ENCODE measurements around the gene CTTNBP2NL.
"Not testable (repeated sequence)": the region's sequence is repeated elsewhere in the genome, so short reads cannot be mapped to it uniquely, and the experiment has no call there.

Gene CTTNBP2NL

DNA sequence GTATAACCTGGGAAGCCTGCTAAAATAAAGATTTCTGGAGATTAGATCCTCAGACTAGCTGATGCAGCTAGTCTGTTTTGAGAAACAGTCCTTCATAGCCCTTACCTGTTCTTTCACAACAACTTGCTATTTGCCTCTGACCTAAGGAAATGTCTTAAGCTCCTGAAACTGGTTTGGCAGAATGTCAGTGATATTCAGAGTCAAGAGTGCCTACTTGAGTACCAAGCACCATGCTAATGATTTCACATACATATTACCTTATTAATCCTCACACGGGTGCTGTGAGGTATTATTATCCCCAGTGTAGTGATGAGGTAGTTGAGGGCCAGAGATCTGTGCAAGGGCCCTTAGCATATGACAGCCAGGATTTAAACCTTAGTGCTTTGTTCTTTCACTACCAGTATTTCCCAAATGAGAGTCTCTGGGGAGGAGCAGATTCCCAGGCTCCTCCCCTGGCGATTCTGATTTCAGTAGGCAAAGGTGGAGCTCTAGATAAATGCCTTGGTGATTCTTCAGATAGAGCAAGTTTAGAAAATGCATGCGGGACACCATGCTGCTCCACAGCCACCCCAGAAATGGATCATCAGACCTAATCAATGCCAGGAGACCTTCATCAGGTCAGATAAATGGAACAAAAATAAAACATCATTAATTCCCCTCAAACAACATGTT lies 65.3 kb downstream of the CTTNBP2NL start:
- DNase-seq (ENCODE audit: low spot score): no peak

DNA sequence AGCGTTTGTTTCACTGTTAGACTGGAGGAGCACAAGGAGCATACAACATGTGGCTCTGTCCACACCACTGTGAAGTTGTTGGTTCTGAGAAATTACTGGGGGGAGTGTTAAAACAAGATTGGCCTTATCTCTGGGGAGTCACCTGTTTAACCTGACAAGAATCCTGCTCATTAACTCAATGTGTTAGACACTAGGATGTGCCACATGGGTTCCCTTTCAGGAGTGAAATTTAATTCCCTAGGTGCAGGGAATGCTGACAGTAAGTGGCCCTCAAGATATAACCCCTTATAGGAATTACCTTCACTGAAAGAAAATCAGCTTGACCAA lies 66.9 kb downstream of the CTTNBP2NL start:
- DNase-seq (ENCODE audit: low spot score): no peak

DNA sequence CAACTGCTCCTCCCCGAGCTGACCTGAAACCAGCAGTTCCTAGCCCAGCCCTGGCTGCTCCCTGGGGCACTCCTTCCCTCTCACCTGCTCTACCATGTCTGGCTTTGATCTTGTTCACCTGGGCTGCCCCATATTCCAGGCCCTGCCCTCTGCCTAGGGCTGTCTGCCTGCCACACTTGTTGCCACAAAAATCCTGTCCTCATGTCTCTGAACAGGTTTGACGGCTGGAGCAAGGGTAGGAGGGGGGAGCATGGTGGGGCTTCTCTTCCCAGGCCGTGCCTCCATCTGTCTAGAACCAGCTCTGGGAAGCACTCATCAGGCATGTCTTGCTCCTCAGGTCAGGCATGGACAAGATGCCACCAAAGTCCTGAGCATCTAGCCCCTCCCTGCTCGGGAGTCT lies 68.5 kb downstream of the CTTNBP2NL start:
- DNase-seq (ENCODE audit: low spot score): no peak

DNA sequence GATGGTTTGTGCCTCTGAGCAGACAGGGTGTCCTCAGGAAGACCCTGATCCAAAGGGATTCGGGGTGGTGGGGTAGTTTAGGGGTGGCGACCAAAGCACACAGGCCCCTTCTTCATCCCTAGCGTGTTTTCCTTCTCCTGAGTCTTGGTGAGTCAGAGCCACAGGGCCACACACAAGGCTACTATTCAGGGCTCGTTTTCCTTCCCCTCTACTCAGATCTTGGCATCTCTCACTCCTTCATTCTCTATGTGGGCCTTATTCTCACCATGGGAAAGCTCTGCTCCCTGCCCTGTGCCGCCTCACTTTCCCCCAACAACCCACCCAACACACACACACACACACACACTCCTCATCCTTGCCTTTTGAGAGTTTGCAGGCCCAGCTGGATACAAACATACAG lies 69.1 kb downstream of the CTTNBP2NL start:
- DNase-seq (ENCODE audit: low spot score): peak; percentile 29

DNA sequence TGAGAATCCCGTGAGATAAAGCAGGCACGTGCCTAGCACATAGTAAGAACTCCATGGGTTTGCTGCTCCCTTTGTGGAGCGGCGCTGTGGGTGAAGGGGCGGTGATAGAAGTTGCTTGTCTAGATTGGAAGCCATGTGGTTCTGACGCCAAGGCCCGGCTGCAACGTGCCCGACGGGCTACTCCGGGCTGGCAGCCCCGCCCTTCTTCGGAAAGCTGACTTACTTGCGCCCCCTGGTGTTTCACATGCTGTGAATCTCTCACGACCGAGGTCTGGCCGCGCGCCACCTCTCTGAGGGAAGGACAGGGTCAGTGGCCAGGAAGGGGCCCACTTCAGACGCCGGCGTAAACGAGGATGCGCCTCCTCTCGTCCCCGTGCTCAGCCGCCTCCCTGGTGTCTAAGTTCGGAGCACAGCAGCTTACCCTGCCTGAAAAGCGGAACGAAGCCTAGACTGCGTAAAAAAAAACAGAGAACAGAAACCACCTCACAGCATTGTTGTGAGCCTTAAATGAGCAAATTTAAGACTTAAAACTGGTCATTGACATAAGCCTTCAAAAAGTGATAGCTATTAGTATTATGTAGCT lies 70.2 kb downstream of the CTTNBP2NL start:
- peak; percentile 89 for DNase-seq (ENCODE audit: low spot score)

DNA sequence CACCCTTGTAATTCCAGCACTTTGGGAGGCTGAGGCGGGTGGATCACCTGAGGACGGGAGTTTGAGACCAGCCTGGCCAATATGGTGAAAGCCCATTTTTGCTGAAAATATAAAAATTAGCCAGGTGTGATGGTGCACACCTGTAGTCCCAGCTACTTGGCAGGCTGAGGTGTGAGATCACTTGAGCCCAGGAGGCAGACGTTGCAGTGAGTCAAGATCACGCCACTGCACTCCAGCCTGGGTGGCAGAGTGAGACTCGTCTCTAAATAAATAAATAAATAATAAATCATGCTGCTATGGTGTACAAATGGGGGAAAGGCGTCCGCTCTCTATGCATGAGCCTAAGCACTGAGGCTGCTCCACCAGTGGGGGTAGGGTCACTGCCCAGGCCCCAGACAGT lies 74.3 kb downstream of the CTTNBP2NL start:
- not testable (repeated sequence) for DNase-seq (ENCODE audit: low spot score)

DNA sequence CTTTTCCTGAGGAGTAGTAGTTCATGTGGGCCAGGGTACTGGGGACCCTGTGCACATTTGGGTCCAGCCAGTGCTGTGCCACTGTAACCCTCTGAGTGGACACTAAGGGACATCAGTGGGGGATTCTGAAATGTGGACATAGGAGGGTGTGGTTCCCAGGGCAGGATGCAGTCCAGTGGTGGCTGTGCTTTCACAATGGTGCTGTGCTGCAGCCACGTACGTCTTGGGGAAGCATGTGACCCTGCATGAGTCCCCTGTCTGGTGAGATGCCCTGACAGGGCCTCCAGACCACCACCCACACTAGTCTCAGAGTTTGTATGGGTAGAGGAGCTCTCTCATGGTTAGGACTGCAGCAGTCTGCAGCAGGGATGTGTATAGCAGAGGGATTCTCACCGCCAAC lies 75.0 kb downstream of the CTTNBP2NL start:
- no peak for DNase-seq (ENCODE audit: low spot score)

DNA sequence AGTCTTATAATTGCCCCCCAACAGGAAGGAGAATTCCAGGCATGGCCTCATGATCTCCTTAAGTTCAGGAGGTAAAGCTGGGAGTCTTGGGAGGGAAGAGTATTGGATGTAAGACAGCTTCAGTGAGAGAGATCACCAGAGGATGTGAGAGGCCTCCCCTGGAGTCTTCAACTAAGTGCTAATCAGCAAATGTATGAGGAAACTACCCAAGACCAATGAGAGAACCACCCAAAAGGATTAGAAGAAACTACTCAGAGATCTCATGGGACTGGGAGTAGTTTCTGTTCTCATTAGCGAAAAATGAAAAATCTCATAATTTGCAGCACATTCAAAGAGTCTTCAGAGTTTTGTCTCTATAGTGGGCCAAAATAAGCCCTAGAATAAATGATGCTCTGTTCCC lies 76.1 kb downstream of the CTTNBP2NL start:
- no peak for DNase-seq (ENCODE audit: low spot score)

DNA sequence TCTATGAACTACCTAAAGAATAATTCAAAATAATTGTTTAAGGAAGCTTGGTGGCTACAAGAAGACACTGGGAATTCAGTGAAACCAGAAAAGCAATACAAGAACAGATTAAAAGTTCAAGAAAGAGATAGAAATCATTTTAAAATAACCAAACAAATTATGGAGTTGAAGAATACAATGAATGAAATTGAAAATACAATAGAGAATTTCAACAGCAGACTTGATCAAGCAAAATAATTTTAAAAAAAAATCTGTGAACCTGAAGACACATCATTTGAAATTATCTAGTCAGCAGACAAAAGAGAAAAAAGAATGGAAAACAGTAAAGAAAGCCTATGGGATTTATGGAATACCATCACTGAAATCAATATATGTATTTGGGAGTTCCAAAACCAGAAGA lies 81.5 kb downstream of the CTTNBP2NL start:
- DNase-seq (ENCODE audit: low spot score): no peak

DNA sequence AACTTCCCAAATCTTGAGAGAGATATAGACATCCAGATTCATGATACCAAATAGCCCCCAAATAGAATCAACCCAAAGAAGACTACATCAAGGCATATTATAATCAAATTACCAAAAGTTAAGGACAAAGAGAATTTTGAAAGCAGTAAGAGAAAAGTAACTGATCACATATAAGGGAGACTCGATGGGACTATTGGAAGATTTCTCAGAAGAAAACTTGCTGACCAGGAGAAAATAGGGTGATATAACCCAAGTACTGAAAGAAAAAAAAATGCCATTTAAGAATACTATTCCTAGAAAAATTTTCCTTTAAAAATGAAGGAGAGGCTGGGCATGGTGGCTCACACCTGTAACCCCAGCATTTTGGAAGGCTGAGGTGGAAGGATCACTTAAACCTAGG lies 82.3 kb downstream of the CTTNBP2NL start:
- no peak for DNase-seq (ENCODE audit: low spot score)

DNA sequence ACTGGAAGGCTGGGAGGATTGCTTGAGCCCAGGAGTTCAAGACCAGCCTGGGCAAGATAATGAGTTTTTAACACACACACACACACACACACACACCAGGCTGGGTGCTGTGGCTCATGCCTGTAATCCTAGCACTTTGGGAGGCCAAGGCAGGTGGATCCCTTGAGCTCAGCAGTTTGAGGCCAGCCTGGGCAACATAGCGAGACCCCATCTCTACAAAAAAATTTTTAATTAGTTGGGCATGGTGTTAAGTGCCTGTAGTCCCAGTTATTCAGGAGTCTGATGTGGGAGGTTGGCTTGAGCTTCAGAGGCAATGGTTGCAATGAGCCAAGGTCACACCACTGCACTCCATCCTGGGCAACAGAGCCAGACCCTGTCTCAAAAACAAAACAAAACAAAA lies 90.0 kb downstream of the CTTNBP2NL start:
- not testable (repeated sequence) for DNase-seq (ENCODE audit: low spot score)

DNA sequence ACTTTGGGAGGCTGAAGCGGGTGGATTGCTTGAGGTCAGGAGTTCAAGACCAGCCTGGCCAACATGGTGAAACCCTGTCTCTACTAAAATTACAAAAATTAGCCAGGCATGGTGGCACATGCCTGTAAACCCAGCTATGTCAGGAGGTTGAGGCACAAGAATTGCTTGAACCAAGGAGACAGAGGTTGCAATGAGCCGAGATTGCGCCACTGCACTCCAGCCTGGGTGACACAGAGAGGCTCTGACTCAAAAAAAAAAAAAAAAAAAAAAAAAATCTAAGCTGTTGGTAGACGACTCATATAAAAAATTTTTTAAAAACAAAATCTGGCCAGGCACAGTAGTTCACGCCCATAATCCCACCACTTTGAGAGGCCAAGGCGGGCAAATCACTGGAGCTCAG lies 91.7 kb downstream of the CTTNBP2NL start:
- not testable (repeated sequence) for DNase-seq (ENCODE audit: low spot score)

DNA sequence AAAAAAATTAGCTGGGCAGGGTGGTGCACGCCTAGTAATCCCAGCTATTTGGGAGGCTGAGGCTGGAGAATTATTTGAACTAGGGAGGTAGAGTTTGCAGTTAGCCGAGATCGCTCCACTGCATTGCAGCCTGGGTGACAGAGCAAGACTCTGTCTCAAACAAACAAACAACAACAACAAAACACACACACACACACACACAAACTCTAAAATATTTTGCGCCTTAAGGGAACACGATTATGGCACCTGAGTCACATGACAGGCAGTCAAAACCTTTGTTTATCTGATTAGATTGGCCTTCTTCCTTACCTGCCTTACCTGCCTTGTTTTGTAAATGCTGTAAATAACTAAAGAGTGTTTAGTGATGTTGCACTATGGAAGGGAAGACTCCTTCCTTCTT lies 92.1 kb downstream of the CTTNBP2NL start:
- DNase-seq (ENCODE audit: low spot score): no peak

DNA sequence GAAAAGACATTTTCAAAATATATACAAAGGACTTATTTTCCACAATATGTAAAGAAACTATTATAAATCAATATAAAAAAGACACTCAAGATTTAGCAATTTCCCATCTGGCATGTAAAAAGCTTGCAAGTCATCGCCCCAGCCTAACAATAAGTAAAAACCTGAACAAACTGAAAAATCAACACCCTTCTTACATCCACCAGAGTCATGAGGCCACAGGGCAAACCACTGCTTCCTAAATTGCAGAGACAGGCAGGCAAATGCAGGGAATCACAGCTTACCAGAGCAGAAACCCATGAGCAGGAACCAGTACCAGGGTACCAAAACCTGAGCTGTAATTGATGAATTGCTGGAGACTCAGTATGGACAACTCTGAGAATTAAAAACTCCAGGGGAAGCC lies 96.1 kb downstream of the CTTNBP2NL start:
- no peak for DNase-seq (ENCODE audit: low spot score)

DNA sequence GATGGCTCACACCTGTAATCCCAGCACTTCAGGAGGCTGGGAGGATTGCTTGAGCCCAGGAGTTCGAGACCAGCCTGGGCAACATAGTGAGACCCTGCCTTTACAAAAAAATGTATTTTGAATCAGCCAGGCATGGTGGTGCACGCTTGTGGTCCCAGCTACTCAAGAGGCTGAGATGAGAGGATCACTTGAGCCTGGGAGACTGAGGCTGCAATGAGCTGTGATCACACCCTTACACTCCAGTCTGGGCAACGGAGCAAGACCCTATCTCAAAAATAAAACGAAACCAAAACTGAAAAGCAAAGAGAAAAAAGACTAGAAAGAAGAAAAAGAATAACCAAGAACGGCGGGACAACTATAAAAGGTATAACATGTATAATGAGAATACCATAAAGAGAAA lies 97.3 kb downstream of the CTTNBP2NL start:
- DNase-seq (ENCODE audit: low spot score): no peak

DNA sequence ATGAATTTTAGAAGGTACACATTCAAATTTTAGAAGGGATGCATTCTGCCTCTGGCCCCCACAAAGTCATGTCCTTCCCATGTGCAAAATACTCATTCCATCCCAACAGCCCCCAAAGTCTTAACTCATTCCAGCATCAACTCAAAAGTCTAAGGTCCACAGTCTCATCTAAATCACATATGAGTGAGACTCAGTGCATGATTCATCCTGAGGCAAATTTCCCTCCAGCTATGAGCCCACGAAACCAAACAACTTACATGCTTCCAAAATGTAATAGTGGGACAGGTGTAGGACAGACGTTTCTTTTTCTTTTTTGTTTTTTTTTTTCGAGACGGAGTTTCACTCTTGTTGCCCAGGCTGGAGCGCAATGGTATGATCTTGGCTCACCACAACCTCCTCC lies 100.3 kb downstream of the CTTNBP2NL start:
- no peak for DNase-seq (ENCODE audit: low spot score)

DNA sequence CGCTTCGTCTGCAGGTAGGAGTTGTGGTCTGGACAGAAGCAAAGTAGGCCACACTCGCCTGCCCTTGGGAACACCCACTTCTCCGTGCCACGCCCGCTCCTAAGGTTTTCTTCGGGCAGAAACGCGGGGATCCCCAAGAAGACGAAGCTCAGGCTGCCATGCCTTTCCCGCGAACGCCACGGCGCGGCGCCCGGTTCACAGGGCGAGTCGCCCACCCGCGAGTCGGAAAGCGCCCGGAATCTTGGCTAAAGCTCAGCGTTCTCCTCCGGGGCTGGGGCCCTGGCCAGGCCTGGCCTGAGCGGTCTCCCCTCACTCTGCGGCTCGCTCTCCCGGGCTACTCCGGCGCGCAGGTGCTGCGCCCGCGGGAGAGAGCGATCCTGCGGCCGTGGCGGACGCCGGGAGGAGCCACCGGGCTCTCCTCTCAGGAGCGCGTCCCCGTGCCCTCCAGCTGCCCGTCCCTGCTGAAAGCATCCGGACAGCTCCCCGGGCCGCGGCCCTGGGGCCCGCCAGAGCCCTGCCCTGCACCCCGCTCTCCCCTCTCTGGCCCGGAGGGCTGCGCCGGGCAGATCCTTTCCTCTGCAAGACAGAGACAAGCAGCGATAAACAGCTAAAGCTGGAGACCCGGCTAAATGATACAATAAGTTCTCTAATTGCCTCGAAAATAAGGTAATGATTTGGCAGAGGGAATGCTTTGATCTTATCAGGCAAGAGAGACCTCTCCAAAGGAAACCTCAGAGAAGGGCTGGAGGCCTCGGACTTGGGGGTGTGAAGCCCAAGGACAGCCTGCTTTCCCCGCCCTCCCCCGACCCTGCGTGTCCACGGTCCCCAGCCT lies 106.0 kb downstream of the CTTNBP2NL start:
- DNase-seq (ENCODE audit: low spot score): peak; percentile 71

DNA sequence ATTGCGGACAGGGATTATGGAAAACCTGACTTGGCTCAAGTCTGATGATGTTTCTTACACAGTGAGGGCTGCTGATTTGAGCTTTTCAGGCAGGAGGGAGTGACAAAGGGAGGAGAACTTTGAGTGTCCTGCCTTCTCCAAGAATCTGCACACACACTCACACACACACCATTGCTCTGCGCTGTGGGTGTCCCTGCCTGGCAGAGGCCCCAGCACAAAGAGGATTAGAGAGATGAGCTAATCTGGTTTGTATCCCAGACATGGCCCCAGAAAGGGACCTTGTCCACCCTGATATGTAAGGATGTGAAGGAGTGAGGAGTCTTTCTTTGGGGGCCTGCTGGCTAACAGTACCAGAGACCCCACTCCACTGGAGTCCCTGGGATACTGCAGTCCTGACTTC lies 106.8 kb downstream of the CTTNBP2NL start:
- peak; percentile 44 for DNase-seq (ENCODE audit: low spot score)

DNA sequence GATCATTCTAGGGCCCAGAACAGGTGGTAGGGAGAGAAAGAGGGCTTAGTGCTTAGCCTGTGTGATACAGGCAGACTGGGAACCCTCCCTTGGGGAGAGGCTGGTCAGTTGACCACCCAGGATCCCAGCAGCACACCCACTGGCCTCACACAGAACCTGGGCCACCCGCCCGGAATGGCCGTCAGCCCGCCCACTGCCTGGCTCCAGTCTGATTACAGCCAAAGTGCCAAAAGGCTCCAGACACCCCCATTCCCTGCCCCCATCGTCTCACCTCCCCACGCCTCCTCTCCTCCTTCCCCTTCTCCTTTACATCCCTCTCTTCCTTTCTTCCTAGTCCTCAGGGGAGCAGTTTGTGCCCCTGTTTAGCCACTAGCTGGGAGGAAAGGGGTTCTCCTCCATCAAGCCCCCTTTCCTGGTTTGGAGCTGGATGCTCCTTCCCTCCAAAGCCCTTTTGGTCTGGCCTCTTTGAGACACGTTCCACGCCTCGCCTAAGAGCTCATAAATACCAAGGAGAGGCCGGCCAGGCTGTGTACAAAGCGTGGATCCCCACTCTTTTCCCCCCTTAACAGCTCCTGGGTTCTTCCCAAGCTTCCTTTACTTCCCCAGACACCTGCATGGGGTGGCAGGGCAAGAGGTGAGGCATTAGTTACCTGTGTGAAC lies 108.1 kb downstream of the CTTNBP2NL start:
- no peak for DNase-seq (ENCODE audit: low spot score)

DNA sequence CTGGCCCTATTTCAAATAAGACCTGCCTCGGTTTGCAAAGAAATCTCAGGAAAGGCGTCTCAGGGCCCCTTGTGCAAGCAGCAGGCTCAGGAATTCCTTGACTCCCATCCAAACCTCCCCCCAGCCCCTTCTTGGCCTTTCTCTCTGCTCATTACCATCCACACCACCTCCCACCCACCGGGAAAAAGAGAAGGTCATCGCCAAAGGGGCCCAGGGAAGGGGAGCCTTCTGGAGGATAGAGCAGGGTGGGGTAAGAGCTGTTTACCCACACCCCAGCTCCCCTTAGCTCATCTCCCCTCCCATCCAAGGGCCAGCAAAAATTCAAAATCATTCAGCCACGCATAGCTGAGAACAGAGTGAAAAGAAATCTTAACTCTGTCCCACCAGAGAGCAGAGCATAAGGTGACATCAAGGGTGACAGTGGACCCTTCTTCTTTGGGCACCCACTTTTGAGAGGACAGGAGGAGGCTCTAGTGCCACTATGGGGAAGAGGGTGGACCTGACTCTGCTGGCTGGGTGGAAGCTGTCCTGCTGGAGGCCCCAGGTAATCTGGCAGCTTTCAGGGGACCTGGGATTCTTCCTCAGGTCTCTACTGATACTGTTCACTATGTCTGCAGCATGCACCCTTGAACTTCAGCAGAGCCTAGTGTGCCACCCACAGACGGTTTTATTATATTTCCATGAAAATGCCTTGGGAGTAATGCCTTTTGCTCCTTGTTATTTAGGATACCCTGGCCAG lies 108.8 kb downstream of the CTTNBP2NL start:
- DNase-seq (ENCODE audit: low spot score): no peak

DNA sequence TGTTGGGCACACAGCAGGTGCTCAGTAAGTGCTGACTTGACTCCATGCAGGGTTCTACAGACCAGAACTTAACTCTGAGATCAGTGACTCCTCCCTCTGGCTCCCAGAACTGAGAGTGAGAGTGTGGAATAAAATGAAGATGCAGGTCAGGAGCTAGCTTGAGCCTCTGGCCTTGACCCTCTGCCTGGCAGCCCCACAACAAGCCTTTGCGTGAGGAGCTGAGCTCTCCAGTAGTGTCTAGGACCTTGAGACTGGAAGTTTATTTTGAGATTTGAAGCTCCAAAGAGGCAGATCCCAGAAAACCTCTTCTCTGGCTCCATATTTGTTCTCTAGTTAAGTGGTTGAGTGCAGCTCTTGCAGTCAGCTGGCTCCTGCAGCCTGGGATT lies 109.4 kb downstream of the CTTNBP2NL start:
- no peak for DNase-seq (ENCODE audit: low spot score)

DNA sequence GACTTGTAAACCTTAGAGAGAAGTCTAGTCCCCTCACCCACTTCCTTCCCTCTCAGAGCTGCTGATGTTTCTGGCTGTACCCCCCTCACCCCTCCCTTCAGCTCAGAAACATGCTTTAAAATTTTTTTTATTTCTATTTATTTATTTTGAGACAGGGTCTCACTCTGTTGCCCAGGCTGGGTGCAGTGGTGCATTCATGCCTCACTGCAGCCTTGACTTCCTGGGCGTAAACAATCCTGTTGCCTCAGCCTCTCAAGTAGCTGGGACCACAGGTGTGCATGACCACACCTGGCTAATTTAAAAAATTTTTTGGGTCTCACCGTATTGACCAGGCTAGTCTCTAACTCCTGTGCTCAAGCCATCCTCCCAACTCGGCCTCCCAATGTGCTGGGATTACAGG lies 109.9 kb downstream of the CTTNBP2NL start:
- no peak for DNase-seq (ENCODE audit: low spot score)
